Fibroblast of pulmonary artery (primary cell): ENCODE data around the gene OXA1L.
"Not testable (repeated sequence)": the region's sequence is repeated elsewhere in the genome, so short reads cannot be mapped to it uniquely, and the experiment has no call there.

Experiments
- DNase-seq: peaks from one replicate; pipeline ENCODE4 v3.0.0-alpha.2; 2010; ENCODE audit warnings: low read depth
- H3K4me3 ChIP-seq: replicated peaks from 2 replicates; pipeline ENCODE4 v1.5.1; 2011; ENCODE audit warnings: low read depth, mild to moderate bottlenecking, control low read depth, low read length, moderate library complexity
- CTCF ChIP-seq: IDR thresholded peaks from 2 replicates; pipeline ENCODE4 v1.5.1; 2011; ENCODE audit warnings: mild to moderate bottlenecking, control low read depth, low read length, inconsistent platforms; ENCODE audit errors: missing control alignments

Gene OXA1L

GRCh38 chr14:22733829-22734228, 32.7 kb upstream of the OXA1L start:
- no peak for TF ChIP-seq CTCF
- no peak overlapping the region for H3K4me3 ChIP-seq

GRCh38 chr14:22735096-22735495, 31.4 kb upstream of the OXA1L start:
- TF ChIP-seq CTCF = no peak
- H3K4me3 ChIP-seq = no peak overlapping the region
- DNase-seq = no peak

More at GRCh38 chr14:22733829-22734228, 32.7 kb upstream of the OXA1L start:
- DNase-seq = no peak

- not testable (repeated sequence) for DNase-seq, H3K4me3 ChIP-seq
These were observed 30.1 kb upstream of the OXA1L start for GRCh38 chr14:22736384-22736783.

GRCh38 chr14:22737052-22737451, 29.4 kb upstream of the OXA1L start:
- DNase-seq = no peak
- no peak overlapping the region for H3K4me3 ChIP-seq
- no peak for TF ChIP-seq CTCF

- peak; percentile 62 for DNase-seq
These were observed 27.1 kb upstream of the OXA1L start for GRCh38 chr14:22739423-22739822.

GRCh38 chr14:22740020-22740419, 26.5 kb upstream of the OXA1L start:
- no peak for DNase-seq
- no peak for TF ChIP-seq CTCF
- H3K4me3 ChIP-seq = no peak overlapping the region

More at GRCh38 chr14:22739423-22739822, 27.1 kb upstream of the OXA1L start:
- no peak for TF ChIP-seq CTCF
- H3K4me3 ChIP-seq = no peak overlapping the region

- TF ChIP-seq CTCF = no peak
- no peak overlapping the region for H3K4me3 ChIP-seq
- no peak for DNase-seq
These were observed 18.7 kb upstream of the OXA1L start for GRCh38 chr14:22747769-22748168.
